GM19240 (cell line): Measurements from ENCODE around the gene DMTF1.
"Not testable (repeated sequence)": the region's sequence is repeated elsewhere in the genome, so short reads cannot be mapped to it uniquely, and the experiment has no call there.

Experiments used
- DNase-seq: peaks from one replicate; pipeline ENCODE4 v3.0.0; 2011; ENCODE audit warnings: low spot score; ENCODE audit not compliant: insufficient read length

DMTF1 gene, protein sequence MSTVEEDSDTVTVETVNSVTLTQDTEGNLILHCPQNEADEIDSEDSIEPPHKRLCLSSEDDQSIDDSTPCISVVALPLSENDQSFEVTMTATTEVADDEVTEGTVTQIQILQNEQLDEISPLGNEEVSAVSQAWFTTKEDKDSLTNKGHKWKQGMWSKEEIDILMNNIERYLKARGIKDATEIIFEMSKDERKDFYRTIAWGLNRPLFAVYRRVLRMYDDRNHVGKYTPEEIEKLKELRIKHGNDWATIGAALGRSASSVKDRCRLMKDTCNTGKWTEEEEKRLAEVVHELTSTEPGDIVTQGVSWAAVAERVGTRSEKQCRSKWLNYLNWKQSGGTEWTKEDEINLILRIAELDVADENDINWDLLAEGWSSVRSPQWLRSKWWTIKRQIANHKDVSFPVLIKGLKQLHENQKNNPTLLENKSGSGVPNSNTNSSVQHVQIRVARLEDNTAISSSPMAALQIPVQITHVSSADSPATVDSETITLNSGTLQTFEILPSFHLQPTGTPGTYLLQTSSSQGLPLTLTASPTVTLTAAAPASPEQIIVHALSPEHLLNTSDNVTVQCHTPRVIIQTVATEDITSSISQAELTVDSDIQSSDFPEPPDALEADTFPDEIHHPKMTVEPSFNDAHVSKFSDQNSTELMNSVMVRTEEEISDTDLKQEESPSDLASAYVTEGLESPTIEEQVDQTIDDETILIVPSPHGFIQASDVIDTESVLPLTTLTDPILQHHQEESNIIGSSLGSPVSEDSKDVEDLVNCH

DNA sequence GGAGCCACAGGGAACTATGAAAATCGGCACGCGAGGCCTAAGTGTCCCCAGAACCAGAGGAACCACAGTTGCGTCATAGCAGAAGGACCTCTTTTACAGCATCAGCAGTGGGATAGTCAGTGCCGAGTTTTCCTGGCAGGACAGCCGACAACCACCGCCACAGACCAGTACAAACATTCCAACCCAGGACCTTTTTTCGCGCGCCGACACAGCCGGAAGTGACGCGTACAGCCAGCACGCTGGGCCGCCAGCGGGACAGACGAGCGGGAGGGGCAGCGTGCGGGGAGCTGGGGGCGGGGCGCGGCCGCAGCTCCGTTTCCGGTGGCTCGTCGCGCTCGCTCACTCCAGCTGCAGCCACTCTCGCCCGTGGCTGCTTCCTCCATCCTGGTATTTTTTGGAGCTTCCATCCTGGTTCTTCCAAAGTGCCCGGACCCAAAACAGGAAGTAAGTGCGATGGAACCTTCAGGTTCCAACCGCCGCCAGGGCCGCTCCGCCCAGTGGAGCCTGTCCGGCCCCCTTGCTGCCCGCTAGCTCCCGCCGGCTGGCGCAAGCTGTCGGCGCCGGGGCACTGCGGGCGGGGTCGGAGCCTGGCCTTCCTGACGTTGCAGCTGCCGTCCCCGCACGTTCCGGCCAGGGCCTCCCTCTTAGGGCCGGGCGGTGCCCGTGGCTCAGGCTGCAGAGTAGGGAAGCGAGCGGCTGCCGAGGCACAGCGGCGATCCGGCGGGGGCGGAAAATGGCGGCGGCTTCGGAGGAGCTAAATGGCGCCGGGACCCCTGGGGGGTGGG, at the start of gene DMTF1:
Gene DMTF1, plus strand, starts transcription at position 342 of the 785 bp plus-strand sequence. CDS start 12,489 bp downstream, outside the sequence.
- peak; percentile 68 for DNase-seq

DNA sequence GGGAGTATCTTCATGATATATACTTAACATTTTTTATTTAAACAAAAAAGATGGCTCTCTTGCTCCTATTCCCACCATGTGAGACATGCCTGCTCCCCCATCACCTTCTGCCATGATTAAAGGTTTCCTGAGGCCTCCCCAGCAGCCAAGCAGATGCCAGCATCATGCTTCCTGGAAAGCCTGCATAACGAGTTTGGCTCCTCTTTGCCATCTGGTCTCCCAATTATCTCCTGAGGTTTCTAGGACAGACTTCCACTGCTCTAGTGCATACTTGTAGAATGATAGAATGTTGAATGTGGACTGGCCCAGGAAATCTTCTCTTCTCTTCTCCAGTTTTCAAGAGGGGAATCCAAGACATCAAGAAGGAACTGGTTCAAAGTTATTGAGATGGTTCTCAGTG, 46.9 kb upstream of the DMTF1 start:
- DNase-seq: no peak

DNA sequence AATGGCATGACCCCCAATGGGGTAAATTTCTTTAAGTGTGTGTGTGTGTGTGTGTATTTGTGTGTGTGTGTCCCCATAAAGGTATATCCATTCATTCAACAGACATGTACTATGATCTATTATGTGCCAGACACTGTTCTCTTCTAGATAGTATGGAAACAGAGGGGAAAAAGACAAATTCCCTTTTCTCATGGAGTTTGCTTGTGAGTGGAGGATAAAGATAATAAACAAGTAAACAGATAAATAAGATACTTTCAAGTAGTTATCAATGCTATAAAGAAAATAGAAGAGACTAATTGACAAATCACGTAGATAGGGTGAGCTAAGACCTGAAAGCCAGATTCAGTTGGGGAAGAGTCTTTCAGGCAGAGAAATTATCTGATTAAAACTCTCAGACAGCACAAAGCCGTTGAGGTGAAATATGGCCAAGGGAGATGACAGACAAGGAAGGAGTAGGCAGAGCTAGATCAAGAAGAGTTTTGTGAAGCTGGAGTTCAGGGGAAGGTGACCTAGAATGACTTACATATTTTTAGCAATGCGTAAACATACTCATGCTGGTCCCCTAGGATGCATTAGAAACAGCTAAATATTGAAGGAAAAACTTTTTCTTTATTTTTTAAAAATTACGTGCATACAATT, 45.2 kb upstream of the DMTF1 start:
- DNase-seq: no peak

DNA sequence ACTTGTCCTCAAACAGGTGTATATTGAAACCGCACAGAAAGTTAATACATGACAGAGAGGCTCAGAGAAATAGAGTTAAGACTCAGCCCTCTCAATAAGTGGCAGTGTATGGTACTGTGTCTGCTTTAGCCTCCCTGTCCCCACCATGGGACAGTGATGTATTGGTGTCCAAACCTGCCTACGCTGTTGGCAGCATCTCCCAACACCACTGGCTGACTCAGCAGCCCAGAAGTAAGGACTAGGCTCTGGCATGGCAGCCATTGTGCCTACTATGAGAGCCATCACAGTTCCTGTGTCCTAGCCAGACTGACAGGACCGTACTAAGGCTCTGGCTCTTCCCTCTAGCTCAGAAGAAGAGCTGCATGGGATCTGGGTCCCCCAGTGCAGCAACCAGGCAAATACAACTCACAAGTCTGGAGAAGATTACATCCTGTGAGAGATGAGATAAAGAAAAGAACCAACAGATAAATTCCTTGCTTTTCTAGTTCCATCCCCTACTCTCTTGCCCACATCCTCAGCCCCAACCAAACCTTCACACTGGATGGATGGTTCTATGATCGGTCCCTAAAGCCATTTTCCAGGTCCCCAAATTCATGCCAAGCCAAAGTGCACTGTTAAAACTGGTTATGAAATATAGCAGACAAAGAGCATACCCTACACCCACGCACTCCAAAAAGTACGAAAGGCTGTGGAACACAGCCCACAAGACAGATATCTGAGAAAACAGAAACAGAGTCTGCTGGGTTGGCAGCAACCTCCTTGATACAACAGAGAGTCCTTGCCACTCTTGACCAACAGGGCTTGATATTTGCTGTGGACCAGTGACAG, 44.1 kb upstream of the DMTF1 start:
- no peak for DNase-seq

DNA sequence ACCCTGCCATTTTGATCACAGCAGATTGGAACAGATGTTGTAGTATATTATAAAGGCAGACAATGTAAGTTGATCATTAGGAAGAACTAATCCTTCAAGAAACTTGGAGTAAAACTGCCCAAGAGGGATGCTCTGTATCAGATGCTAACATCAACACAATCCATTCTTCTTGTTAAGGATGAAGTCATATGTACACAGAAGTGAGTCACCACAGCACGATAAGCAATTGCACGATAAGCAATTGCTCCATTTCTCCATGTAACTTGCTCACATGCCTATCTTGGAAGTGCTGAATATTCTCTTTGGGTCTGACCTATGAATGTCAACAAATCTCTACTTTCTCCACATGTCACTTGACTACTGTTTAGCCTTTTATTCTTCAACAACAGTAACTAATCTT, 41.5 kb upstream of the DMTF1 start:
- DNase-seq: no peak

DNA sequence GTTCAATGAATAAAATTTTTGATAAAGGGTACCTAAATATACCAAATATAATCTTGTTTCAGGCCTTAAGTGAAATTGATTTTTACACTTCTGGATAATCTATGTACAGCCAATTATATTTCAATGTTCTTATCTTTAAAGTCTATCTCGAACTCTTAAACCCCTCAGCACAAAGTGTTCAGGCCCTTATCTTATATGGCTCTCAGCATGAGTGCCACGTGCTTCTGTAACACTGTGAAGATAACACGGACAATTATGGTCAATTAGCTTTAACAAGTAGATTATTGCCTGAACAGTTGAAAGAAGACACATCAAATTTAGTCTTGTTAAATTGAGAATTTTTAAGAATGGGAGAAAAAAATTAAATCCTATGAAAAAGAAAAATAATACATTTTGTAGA, 40.4 kb upstream of the DMTF1 start:
- DNase-seq: no peak

DNA sequence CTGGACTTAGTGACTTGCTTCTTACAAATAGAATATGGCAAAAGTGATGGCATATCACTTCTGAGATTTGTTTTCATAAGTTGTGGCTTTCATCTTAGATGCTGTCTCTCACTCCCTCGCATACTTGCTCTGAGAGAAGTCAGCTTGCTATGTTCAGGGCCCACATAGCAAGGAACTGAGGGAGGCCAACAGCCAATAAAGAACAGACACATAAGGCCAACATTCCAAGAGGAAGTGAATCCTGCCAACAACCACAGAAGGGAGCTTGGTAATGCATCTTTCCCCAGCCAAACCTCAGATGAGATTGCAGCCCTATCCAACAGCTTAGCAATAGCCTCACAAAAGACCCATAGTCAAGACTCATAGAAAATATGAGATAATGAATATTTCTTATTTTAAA, 39.2 kb upstream of the DMTF1 start:
- DNase-seq: no peak

DNA sequence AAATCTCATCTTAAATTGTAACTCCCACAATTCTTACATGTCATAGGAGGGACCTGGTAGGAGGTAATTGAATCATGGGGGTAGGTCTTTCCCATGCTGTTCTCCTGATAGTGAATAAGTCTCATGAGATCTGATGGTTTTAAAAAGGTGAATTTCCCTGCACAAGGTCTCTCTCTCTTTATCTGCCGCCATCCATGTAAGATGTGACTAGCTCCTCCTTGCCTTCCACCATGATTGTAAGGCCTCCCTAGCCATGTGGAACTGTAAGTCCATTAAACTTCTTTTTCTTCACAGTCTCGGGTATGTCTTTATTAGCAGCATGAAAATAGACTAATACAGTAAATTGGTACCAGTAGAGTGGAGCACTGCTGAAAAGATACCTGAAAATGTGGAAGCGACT, 38.3 kb upstream of the DMTF1 start:
- not testable (repeated sequence) for DNase-seq

DNA sequence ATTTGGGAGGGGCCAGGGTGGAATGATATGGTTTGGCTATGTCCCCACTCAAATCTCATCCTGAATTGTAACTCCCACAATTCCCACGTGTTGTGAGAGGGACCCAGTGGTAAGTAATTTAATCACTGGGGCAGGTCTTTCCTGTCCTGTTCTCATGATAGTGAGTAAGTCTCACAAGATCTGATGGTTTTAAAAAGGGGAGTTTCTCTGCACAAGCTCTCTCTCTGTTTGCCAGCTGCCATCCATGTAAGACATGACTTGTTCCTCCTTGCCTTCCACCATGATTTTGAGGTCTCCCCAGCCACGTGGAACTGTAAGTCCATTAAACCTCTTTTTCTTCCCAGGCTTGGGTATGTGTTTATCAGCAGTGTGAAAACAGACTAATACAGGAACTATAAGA, 36.5 kb upstream of the DMTF1 start:
- DNase-seq: not testable (repeated sequence)

DNA sequence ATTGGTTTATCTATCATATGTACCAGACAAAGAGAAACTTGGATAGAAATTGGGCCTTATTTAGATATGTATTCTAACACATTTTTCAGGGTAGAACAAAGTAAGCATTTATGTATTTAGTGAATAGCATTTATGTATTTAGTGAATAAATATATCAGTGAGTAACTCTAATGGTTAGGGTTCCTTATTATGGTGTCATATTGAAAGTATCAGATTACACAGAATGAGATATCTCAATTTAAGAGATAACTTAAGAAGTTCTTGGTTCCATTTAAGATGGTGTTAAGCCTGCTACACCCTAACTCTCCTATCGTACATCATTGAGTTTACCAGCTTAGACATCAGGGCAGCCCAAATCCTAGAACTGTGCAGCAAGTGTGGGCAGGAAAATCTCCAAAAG, 35.9 kb upstream of the DMTF1 start:
- no peak for DNase-seq

DNA sequence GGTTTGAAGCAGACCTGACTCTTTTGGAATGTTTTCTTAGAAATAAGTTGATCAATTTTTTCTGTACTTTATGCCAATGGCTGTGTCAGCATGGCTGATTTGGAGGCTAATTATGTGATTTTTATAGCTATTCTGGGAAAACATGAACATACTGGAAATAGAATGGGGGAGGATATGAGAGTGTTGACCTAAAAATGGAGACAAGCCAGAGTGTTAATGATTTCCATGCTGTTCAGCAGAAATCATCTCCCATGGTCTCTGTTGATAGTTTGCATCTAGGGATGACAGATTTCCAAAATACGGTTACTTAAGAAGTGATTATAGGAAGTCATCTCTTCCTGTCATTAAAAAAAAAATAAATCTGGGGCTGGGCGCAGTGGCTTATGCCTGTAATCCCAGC, 32.7 kb upstream of the DMTF1 start:
- DNase-seq: no peak

DNA sequence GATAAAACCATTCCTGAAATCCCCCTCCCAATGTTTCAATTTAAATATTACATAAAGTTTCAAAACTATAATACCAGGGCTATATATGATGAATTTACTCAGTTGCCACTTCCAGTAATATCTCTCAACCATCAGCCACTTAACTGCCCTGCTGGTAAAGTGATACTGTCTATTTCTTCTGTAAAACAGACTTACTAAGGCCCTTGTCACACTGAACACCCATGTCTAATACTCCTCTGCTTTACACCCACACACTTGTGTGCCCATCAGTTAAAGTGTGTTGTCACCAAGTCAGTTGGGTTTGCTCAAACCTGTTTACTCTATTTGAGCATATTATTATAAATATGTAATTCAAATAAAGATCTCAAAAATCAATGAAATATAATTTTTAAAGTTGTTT, 29.1 kb upstream of the DMTF1 start:
- DNase-seq: no peak

DNA sequence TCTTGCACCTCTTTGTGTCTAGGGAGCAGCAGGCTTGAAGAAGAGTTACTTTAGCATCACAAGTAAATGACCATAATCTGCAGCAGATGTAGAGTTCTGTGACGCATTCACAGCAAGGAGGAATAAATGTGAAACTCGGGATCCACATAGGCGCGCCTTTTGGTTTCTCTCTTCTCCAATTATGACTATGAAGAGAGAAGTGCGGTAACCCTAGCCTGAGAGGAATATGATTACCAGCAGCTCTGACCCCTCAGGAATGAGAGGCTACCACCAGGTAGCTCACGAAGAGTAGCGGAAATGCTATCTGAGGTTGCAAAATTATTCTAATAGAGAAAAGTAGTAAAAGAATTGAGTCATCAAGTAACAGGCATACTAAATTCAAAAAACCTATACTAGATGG, 25.2 kb upstream of the DMTF1 start:
- no peak for DNase-seq

DNA sequence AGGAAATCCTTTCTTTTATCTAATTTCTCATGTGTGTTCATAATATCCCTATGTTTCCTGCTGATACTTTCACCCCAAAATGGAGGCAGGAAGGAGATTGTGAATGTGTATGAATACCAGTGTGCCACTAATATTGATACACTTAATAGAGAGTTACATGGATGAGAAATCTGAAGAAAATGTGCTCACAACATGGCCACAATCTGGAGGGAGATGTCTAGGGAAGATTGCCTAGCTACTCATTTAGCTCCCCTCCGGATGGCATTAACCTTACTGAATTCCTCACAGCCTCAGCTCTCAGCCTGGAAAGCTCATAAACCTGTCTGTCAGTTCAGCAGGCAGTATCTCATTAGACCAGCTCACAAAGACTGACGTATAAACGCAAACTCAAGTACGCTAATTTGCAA, 23.4 kb upstream of the DMTF1 start:
- no peak for DNase-seq

DNA sequence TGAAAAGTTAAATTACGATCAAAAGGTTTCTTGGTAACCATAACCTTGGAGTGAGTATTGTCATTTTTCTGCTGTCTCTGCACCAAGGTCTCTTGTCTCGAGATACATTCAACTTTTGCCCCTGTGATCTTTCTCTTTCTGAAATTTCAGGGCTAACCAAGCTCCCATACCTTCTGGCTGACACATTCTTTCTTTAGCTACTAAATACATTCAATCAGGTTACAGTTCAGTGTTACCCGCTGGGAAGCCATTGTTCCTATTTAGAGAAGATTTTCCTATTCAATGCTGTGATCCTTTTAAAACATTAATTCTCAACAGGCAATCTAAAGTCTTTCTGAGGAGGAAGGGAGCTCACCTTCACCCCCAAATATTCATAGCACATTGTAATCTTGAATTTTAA, 22.9 kb upstream of the DMTF1 start:
- no peak for DNase-seq

DNA sequence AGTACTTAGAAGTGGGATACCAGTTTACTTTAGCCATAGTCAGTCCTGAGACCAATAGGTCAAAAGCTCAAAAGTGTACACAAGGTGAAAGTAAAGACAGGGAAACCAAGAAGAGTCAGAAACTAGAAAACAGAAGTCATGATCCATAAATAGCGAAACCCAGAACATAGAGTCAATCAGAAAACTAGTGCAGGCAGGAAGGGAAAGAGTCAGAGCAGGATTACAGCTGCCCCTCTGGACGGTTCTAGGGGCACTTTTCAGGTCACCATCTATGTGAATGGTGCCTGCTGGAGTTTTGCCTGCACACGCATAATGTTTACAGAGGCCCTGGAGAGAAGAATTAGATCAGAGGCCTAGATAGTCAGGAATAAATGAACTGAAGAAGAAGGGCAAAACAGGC, 22.4 kb upstream of the DMTF1 start:
- peak; percentile 13 for DNase-seq

DNA sequence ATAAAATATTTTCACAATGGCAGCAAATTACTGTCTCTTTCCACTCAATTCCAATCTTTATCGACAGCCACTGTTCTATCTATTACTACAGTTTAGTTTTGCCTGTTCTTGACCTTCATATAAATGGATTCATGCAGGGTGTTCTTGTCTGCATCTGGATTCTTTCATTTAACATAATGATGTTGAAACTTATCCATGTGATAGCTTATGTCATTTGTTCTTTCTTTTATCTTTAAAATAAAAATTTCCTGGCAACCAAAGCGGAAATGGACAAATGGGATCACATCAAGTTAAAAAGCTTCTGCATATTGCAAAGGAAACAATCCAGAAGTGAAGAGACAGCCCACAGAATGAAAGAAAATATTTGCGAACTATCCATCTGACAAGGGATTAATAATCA, 20.5 kb upstream of the DMTF1 start:
- DNase-seq: no peak

DNA sequence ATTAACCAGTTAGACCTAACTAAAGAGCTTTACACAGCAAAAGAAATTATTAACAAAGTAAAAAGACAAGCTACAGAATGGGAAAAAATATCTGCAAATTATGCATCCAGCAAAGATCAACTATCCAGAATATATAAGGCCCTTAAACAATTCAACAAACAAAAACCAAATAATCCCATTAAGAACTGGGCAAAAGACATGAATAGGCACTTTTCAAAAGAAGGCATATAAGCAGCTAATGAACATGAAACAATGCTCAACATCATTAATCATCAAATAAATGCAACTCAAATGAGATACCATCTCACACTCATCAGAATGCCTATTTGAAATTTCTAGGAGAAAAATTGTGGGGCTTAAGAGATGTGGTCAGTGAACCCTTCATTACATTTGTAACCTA, 15.0 kb upstream of the DMTF1 start:
- no peak for DNase-seq

DNA sequence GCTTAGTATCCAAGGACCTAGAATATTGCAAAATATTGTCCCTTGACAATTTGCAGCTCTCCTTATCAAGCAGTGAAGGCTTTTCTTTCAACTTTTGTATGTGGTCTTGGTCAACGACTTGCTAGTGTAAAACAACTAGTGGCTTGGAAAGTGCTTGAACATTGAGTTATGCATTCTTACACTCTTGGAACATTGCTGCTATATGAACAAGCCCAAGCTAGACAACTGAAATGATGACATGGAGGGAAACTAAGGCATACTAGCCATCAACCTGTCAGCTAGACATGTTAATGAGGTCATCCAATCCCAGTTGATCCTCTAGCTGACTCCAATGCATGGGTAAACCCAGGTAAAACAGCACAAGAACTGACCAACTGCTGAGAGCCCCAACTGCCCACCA, 12.7 kb upstream of the DMTF1 start:
- no peak for DNase-seq

DNA sequence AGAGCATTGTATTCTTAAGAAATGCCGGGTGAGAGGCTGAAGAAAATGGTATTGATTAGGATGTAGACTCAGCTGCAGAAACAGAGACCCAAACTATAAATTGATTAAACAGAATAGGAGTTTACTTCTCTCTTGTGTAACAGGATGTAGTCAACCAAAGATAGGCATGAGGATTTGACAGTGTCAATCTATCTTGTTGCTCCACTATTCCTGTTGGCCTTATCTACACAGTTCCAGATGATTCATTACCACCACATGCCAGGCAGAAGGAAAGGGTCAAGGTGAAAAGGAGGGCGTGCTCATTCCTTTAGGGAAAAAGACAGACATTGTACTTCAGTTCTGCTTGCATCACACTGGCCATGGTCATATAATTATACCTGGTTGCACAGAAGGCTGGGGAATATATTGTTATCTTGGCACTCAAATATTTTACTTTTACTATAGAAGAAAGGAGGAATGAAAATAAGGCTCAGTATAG, 11.9 kb upstream of the DMTF1 start:
- DNase-seq: no peak
